ENCODE data around the gene DOCK2. TPM values are rescaled to one million over a fixed set of nuclear protein-coding genes. Genes with fewer than 3 reads are reported as not detected.

The DOCK2 gene
- total and polyA plus RNA-seq, 2 of the 8 experiments (the other 6 are each of a cell fraction or from before 2014, with no cell fraction given) = 3.9 to 5.7 TPM

- Histone ChIP-seq H3K23ac (ENCODE audit: insufficient read length) (no peak overlapping the region), H4K91ac (replicated peaks; ENCODE audit: insufficient read length, low read length) (no peak overlapping the region), H3K4ac (replicated peaks; ENCODE audit: insufficient read length, low read depth, low read length) (no peak overlapping the region), H4K5ac (ENCODE audit: insufficient read length, low read depth, low read length) (no peak overlapping the region), H4K20me1 (replicated peaks in 1 of 2; ENCODE audit: control insufficient read depth in 1 of 2, insufficient read depth in 2 of 2, low read length in 2 of 2) (peaks cover 2% of the 10 kb centered on the region in 2 experiments), H3K9me3 (ENCODE audit: insufficient read depth in 2 of 2, low read depth in 1 of 2, low read length in 1 of 2) (no peaks in the 10 kb centered on the region), H3K27me3 (replicated peaks in 1 of 4; ENCODE audit: control insufficient read depth in 3 of 4, extremely low read depth in 1 of 4, insufficient read depth in 3 of 4, low read length in 3 of 4) (no peaks in the 10 kb centered on the region), H3K79me2 (ENCODE audit: control insufficient read depth in 1 of 2, insufficient read depth in 2 of 2, low read length in 2 of 2) (peaks cover 0 to 14% of the 10 kb centered on the region in 2 experiments; a peak in 2 of 4 replicates), H2BK120ac (replicated peaks; ENCODE audit: low read depth, low read length) (no peak overlapping the region), H2BK15ac (ENCODE audit: low read length) (no peak overlapping the region), H2BK5ac (ENCODE audit: low read depth, low read length) (no peak overlapping the region), H2AFZ (ENCODE audit: low read length) (no peak overlapping the region), H2BK12ac (ENCODE audit: low read depth, low read length) (no peak overlapping the region), H3K23me2 (ENCODE audit: low read depth, low read length) (no peaks in the 10 kb centered on the region), H3K18ac (ENCODE audit: extremely low read depth, low read length) (no peak overlapping the region), H3K4me3 (ENCODE audit: extremely low read depth in 1 of 4, insufficient read depth in 2 of 4, low read depth in 3 of 4, low read length in 4 of 4) (no peak overlapping the region), H3K27ac (ENCODE audit: low read depth, low read length) (no peak overlapping the region), H3K4me2 (ENCODE audit: insufficient read depth in 1 of 2, low read depth in 2 of 2, low read length in 2 of 2) (no peak overlapping the region), H3K14ac (ENCODE audit: insufficient read length) (no peak overlapping the region), H3K79me1 (ENCODE audit: low read depth, low read length) (no peaks in the 10 kb centered on the region; the same call in 1 of the 2 replicates), H3K36me3 (ENCODE audit: control insufficient read depth in 2 of 4, insufficient read depth in 4 of 4, low read length in 3 of 4) (peaks cover 26 to 80% (median 63%) of the 10 kb centered on the region in 4 experiments), H2AK5ac (ENCODE audit: low read depth, low read length) (no peak overlapping the region), H3K9ac (replicated peaks in 1 of 4; ENCODE audit: extremely low read depth in 1 of 4, low read depth in 3 of 4, low read length in 3 of 4) (no peak overlapping the region), H2BK20ac (ENCODE audit: low read length) (no peak overlapping the region), H3K56ac (replicated peaks; ENCODE audit: insufficient read length, low read depth, low read length) (no peak overlapping the region), H4K8ac (ENCODE audit: extremely low read depth, insufficient read depth, low read length) (no peak overlapping the region), H3K4me1 (replicated peaks in 1 of 4; ENCODE audit: control insufficient read depth in 3 of 4, insufficient read depth in 4 of 4, low read length in 3 of 4) (no peaks in the 10 kb centered on the region)
- POLR2A ChIA-PET (ENCODE audit: partially characterized antibody) = interaction anchor here (1.2 kb wide), 1 partner anchor 8 kb away, joined by 4 read pairs; the partner anchor contains the start of gene SPDL1
- no peak for DNase-seq (ENCODE audit: low read depth in 1 of 2, low spot score in 2 of 2)
- CTCF ChIA-PET (ENCODE audit: partially characterized antibody) = no interaction called here
- WGBS, 2 experiments (ENCODE audit: extremely low coverage in 1 of 2, insufficient coverage in 1 of 2, insufficient read length in 1 of 2, insufficient replicate concordance in 2 of 2, low coverage in 1 of 2, low lambda C conversion rate in 2 of 2, missing lambda C conversion rate in 1 of 2) = 25% methylated on average over 1 of the region's 1 CpG; no CpG with 5 or more reads in 1 of the 2 experiments
- TF ChIP-seq CEBPB (IDR thresholded peaks at IDR 0.05; ENCODE audit: low read depth, low read length) = no peak
- TF ChIP-seq BACH1 (IDR thresholded peaks at IDR 0.05; ENCODE audit: low read length) = no peak
- TF ChIP-seq SP4 (IDR thresholded peaks at IDR 0.05; ENCODE audit: low read length) = no peak
- no peak for FAIRE-seq
Observed at GRCh38 chr5:169591636-169592035, 45.4 kb upstream of the DOCK2 start.
